SK-N-SH (cell line): ENCODE measurements around the gene ISYNA1. TPM values are rescaled to one million over a fixed set of nuclear protein-coding genes. Genes with fewer than 3 reads are reported as not detected.

Experiments used
- CTCF ChIA-PET: fragments of 300-600, 350-600 bp; formaldehyde crosslinking; extraction: SDS; loops from one replicate; lab custom pipeline; 2021; lab: Yijun Ruan, JAX
- POLR2A ChIA-PET: fragments of 350-600 bp; sonication (Branson Sonifier 250); formaldehyde crosslinking; extraction: SDS; loops from one replicate; lab custom pipeline; 2020; ENCODE audit warnings: antibody characterized with exemption, inconsistent platforms; lab: Yijun Ruan, JAX
- DNase-seq: peaks from one replicate; pipeline ENCODE4 v3.0.0; 2012
- H2AFZ ChIP-seq: fragments of 200-600 bp; sonication (generic); 2 replicates; pipeline ENCODE4 v1.8.1; 2016; ENCODE audit warnings: antibody characterized with exemption, mild to moderate bottlenecking, low read depth
- H3F3A ChIP-seq: fragments of 200-600 bp; sonication (generic); replicated peaks from 2 replicates; pipeline ENCODE3; 2016; ENCODE audit warnings: antibody characterized with exemption, mild to moderate bottlenecking; ENCODE audit not compliant: insufficient read depth
- H3K27ac ChIP-seq, 2 experiments: fragments of 200-500 bp in 1 of 2; fragments of 200-600 bp in 1 of 2; sonication (Bioruptor generic) in 1 of 2; sonication (generic), shearing (Covaris generic) in 1 of 2; 2 replicates each; pipeline versions ENCODE4 v1.5.1 to v1.6.1; 2014 to 2016; ENCODE audit warnings: low read depth in 2 of 2, inconsistent platforms in 1 of 2, low read length in 1 of 2, mild to moderate bottlenecking in 1 of 2, mixed read lengths in 1 of 2
- H3K27me3 ChIP-seq: fragments of 200-600 bp; sonication (generic), shearing (Covaris generic); 2 replicates; pipeline ENCODE4 v1.6.1; 2016; ENCODE audit warnings: mixed run types; ENCODE audit not compliant: insufficient read depth
- H3K36me3 ChIP-seq, 2 experiments: fragments of 200-500 bp in 1 of 2; fragments of 200-600 bp in 1 of 2; sonication (Bioruptor generic) in 1 of 2; sonication (generic) in 1 of 2; replicated peaks in 1 of 2; 2 replicates each; pipeline versions ENCODE3 to v1.5.1; 2014 to 2016; ENCODE audit warnings: low read length in 1 of 2, mild to moderate bottlenecking in 1 of 2; ENCODE audit not compliant: insufficient read depth in 2 of 2, control insufficient read depth in 1 of 2
- H3K4me1 ChIP-seq, 2 experiments: fragments of 200-500 bp in 1 of 2; fragments of 200-600 bp in 1 of 2; sonication (Bioruptor generic) in 1 of 2; sonication (generic), shearing (Covaris generic) in 1 of 2; 2 replicates each; pipeline versions ENCODE4 v1.5.1 to v1.6.1; 2014 to 2016; ENCODE audit warnings: low read depth in 1 of 2, low read length in 1 of 2, mixed run types in 1 of 2; ENCODE audit not compliant: insufficient read depth in 2 of 2, control insufficient read depth in 1 of 2
- H3K4me2 ChIP-seq: fragments of 200-600 bp; sonication (generic), shearing (Covaris generic); 2 replicates; pipeline ENCODE4 v1.6.1; 2017; ENCODE audit warnings: mixed run types
- H3K4me3 ChIP-seq, 2 experiments: fragments of 200-500 bp in 1 of 2; fragments of 200-600 bp in 1 of 2; sonication (Bioruptor generic) in 1 of 2; sonication (generic), shearing (Covaris generic) in 1 of 2; 2 replicates each; pipeline versions ENCODE4 v1.5.1 to v1.8.1; 2014 to 2016; ENCODE audit warnings: low read depth in 2 of 2, inconsistent platforms in 1 of 2, low read length in 1 of 2, mild to moderate bottlenecking in 1 of 2, mixed read lengths in 1 of 2, moderate library complexity in 1 of 2
- H3K79me2 ChIP-seq: fragments of 200-600 bp; sonication (generic); 2 replicates; pipeline ENCODE4 v1.8.1; 2017; ENCODE audit warnings: mild to moderate bottlenecking; ENCODE audit not compliant: insufficient read depth
- H3K9ac ChIP-seq: fragments of 200-600 bp; sonication (generic); 2 replicates; pipeline ENCODE4 v1.6.1; 2017; ENCODE audit warnings: mixed run types
- H3K9me2 ChIP-seq: fragments of 200-600 bp; sonication (generic); 2 replicates; pipeline ENCODE4 v1.6.1; 2017; ENCODE audit warnings: mixed run types
- H3K9me3 ChIP-seq: fragments of 200-600 bp; sonication (generic); 2 replicates; pipeline ENCODE4 v1.6.1; 2017; ENCODE audit warnings: mixed run types, mild to moderate bottlenecking, moderate library complexity
- H4K20me1 ChIP-seq: fragments of 200-600 bp; sonication (generic); 2 replicates; pipeline ENCODE4 v1.6.1; 2017; ENCODE audit warnings: mild to moderate bottlenecking, mixed run types; ENCODE audit not compliant: insufficient read depth
- EP300 ChIP-seq, 2 experiments: IDR thresholded peaks; 2 replicates each; pipeline versions ENCODE4 v1.4.0 to v1.6.1; 2012; ENCODE audit warnings: borderline replicate concordance in 1 of 2, low read depth in 1 of 2, low read length in 1 of 2
- EZH2phosphoT487 ChIP-seq: fragments of 200-600 bp; sonication (generic); IDR thresholded peaks from 2 replicates; pipeline ENCODE4 v1.6.1; 2017; ENCODE audit warnings: low read depth, mixed run types, mild to moderate bottlenecking, antibody characterized with exemption, moderate library complexity, borderline replicate concordance
- FOXJ3 ChIP-seq: sonication (generic); formaldehyde crosslinking; IDR thresholded peaks from 2 replicates; pipeline ENCODE4 v1.5.1; 2020; ENCODE audit warnings: mild to moderate bottlenecking, missing genetic modification reagents
- FOXM1 ChIP-seq: IDR thresholded peaks from 2 replicates; pipeline ENCODE4 v1.4.0; 2012; ENCODE audit warnings: low read depth, mild to moderate bottlenecking
- GATA2 ChIP-seq: sonication (generic); formaldehyde crosslinking; IDR thresholded peaks from 2 replicates; pipeline ENCODE4 v1.5.0; 2020; ENCODE audit warnings: mild to moderate bottlenecking, missing genetic modification reagents
- NFIC ChIP-seq: IDR thresholded peaks from 2 replicates; pipeline ENCODE4 v1.4.0; 2012; ENCODE audit warnings: borderline replicate concordance
- RAD21 ChIP-seq: IDR thresholded peaks from 2 replicates; pipeline ENCODE4 v1.6.1; 2012; ENCODE audit warnings: mild to moderate bottlenecking, low read length
- TCF12 ChIP-seq: IDR thresholded peaks from 2 replicates; pipeline ENCODE4 v1.4.0; 2012
- WGBS: methylation state at CpG from one replicate; pipeline ENCODE4 v1.1.6; 2017; ENCODE audit warnings: low lambda C conversion rate; 5-methylcytosine and 5-hydroxymethylcytosine counted together
- polyA plus RNA-seq, 3 experiments: library from polyadenylated mRNA; depleted of rRNA; stranded (reverse); fragments of >200 nt; gene quantifications; 2 replicates each; pipeline ENCODE4 v1.2.3, GENCODE V29; 2012
- TF ChIP-seq, protein P1 (sequence below): IDR thresholded peaks from 2 replicates; pipeline ENCODE4 v1.4.0; 2012; ENCODE audit warnings: low read depth
- TF ChIP-seq, protein P2 (sequence below): fragments of 150-350 bp; IDR thresholded peaks from 2 replicates; pipeline ENCODE4 v1.6.1; 2016; ENCODE audit warnings: mild to moderate bottlenecking, low read depth, low read length

Gene ISYNA1
- polyA plus RNA-seq, 1 of the 3 experiments (the other 2 are of a cell fraction) = 48.0 TPM

DNA sequence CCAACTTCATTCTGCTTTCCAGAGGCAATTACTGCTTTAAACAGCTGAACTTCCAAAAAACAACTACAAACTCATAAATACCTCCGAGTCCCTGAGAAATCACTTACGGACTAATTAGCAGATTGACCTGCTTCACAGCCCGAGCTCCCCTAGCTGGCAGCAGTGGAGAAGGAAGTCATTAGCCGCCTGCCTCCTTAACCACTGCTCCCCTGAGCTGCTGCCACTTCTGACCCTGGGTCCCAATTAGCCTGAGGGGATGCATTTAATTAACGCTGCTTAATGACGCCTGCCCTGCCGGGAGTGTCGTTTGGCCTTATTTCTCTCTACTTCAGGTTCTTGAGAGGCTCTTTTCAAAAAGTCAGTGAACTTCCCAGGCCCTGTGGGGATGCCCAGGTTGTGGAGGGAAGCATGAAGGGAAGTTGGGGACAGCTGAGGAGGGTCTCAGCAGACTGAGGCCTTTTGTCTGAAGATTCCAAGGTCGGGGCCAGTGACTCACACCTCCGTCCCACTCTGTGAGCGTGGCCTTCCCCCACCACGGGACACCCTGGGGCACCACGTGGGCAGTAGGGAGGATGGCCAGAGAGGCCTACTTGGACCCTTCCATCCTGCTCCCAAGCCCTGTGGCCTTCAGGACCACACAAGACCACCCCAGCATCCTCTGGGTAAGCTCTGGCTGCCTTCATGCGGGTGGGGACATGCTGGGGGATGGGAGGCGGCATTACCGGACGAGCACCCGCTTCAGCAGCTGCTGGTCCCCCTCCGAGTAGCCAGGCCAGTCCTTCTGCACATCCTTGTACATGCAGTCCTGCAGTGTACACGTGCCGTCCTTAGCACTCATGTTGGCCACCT is 19.8 kb upstream of the ISYNA1 start:
- Histone ChIP-seq H2AFZ (no peak overlapping the region), H3K4me3 (no peak overlapping the region), H3K4me2 (no peak overlapping the region), H3K27ac (no peak overlapping the region), H3K4me1 (peaks cover 9 to 15% of the 10 kb centered on the region in 2 experiments; a peak in 3 of 4 replicates), H3K9me2 (no peaks in the 10 kb centered on the region), H3K79me2 (no peaks in the 10 kb centered on the region), H3K9me3 (no peaks in the 10 kb centered on the region), H4K20me1 (peaks cover 34% of the 10 kb centered on the region), H3K27me3 (no peaks in the 10 kb centered on the region), H3K36me3 (peaks cover 0 to 8% of the 10 kb centered on the region in 2 experiments), H3K9ac (no peak overlapping the region), H3F3A (peaks cover 9% of the 10 kb centered on the region)
- ChIA-PET POLR2A (interaction anchor here (0.6 kb wide), 1 partner anchor 35 kb away, joined by 4 read pairs; no protein-coding TSS in a partner anchor), CTCF (interaction anchor here (0.6 to 5.7 kb wide), 8 partner anchors 7 to 23 kb away, joined by 3 to 63 read pairs (median 4); no protein-coding TSS in a partner anchor)
- TF ChIP-seq FOXM1 (no peak), EP300 (IDR thresholded peaks at IDR 0.05; ENCODE audit: borderline replicate concordance in 1 of 2, low read depth in 1 of 2, low read length in 1 of 2) (no peak), NFIC (no peak), EZH2phosphoT487 (no peak), FOXJ3 (CRISPR knock-in tag) (no peak), GATA2 (CRISPR knock-in tag) (no peak), TCF12 (no peak), RAD21 (no peak)
- TF ChIP-seq, protein P1, sequence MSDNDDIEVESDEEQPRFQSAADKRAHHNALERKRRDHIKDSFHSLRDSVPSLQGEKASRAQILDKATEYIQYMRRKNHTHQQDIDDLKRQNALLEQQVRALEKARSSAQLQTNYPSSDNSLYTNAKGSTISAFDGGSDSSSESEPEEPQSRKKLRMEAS = no peak
- TF ChIP-seq, protein P2, sequence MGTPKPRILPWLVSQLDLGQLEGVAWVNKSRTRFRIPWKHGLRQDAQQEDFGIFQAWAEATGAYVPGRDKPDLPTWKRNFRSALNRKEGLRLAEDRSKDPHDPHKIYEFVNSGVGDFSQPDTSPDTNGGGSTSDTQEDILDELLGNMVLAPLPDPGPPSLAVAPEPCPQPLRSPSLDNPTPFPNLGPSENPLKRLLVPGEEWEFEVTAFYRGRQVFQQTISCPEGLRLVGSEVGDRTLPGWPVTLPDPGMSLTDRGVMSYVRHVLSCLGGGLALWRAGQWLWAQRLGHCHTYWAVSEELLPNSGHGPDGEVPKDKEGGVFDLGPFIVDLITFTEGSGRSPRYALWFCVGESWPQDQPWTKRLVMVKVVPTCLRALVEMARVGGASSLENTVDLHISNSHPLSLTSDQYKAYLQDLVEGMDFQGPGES = no peak
- 86% methylated on average over 13 of the region's 21 CpGs for WGBS
- no peak for DNase-seq

DNA sequence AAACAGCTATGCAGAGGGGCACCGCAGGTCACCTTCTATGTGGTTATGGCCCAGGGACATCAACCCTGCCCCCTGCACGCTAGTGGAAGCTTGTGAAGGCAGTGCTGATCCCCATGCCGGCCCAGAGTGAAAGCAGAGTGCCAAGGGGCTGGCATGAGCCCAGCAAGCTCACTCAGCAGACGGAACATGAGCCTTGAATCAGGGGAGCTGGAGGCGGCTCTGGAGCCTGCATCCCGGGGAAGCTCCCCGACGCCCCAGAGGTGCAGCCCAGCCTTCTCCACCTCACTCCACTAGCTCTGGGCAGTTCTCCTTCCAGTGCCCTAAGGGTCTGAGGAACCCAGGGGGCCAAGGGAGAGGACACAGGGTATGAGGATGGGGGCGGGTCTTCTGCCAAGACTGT is 19.0 kb upstream of the ISYNA1 start:
- Histone ChIP-seq H3K4me2 (no peak overlapping the region), H2AFZ (no peak overlapping the region), H3K27ac (no peak overlapping the region), H3K27me3 (no peaks in the 10 kb centered on the region), H4K20me1 (peaks cover 33% of the 10 kb centered on the region), H3F3A (peaks cover 9% of the 10 kb centered on the region), H3K36me3 (peaks cover 0 to 8% of the 10 kb centered on the region in 2 experiments), H3K9ac (no peak overlapping the region), H3K4me1 (peaks cover 9 to 15% of the 10 kb centered on the region in 2 experiments; a peak in 3 of 4 replicates)
- CTCF ChIA-PET = interaction anchor here (0.9 to 1.2 kb wide), 4 partner anchors 9 to 13 kb away, joined by 3 to 8 read pairs (median 3); no protein-coding TSS in a partner anchor
- WGBS = 100% methylated on average over 3 of the region's 9 CpGs
- no peak for TF ChIP-seq TCF12
- TF ChIP-seq, all 33 proteins: peak for 0
- no peaks in the 10 kb centered on the region for H3K9me2 ChIP-seq
- POLR2A ChIA-PET = interaction anchor here (0.6 kb wide), 1 partner anchor 35 kb away, joined by 4 read pairs; no protein-coding TSS in a partner anchor
- no peaks in the 10 kb centered on the region for H3K9me3 ChIP-seq
- DNase-seq = no peak
- H3K4me3 ChIP-seq = no peak overlapping the region
- H3K79me2 ChIP-seq = no peaks in the 10 kb centered on the region
